HPDE6-E6E7 (cell line): ENCODE measurements around the gene ATP1B2.
"Not testable (repeated sequence)": the region's sequence is repeated elsewhere in the genome, so short reads cannot be mapped to it uniquely, and the experiment has no call there.

ENCODE experiments used
- DNase-seq: peaks from one replicate; pipeline ENCODE4 v3.0.0; 2011; ENCODE audit warnings: missing footprints; ENCODE audit errors: extremely low spot score

ATP1B2 gene

DNA sequence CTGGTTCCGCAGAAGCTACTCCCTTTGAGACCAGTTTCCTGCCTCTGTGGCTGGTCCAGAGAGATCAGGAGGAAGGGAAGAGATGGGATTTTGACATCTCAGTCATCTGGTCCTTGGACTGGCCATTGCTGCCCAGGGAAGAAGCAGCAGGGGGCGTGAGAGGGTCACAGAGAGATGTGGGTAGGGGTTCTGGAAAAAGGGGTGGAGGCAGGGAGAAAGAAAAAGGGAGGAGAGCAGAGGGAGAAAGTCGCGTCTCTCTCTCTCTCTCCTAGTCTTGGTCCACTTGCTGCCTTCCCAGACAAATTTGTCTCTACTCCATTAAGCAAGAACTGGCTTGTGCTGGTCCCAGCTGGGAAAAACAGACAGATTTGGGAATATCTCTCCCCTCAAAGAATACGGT, 16.3 kb upstream of the ATP1B2 start:
- no peak for DNase-seq

DNA sequence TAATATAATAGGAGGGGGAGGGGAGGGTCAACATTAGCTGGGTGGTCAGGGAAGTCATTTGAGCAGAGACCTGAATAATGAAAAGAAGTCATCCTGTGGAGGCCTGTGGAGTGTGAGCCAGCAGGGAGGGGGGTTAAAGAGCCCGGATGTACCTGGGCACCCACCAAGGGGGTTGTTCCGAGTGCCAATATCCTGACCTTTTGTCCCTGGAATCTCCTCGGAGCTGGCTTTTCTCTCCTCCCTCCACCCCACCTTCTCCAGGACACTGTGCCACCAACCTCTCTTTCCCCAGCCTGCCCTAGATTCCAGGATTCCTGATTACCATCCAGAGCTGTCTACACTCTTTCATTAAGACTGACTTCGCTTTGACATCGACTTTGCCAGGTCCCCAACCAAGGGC, 14.6 kb upstream of the ATP1B2 start:
- no peak for DNase-seq

DNA sequence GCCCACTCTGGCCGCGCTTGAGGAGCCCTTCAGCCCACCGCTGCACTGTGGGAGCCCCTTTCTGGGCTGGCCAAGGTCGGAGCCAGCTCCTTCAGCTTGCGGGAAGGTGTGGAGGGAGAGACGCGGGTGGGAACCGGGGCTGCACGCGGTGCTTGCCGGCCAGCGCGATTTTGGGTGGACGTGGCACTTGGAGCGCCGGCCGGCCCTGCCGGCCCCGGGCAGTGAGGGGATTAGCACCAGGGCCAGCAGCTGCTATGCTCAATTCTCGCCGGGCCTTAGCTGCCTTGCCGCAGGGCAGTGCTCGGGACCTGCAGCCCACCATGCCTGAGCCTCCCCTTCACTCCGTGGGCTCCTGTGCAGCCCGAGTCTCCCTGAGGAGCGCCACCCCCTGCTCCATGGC, 9.9 kb upstream of the ATP1B2 start:
- DNase-seq: no peak

DNA sequence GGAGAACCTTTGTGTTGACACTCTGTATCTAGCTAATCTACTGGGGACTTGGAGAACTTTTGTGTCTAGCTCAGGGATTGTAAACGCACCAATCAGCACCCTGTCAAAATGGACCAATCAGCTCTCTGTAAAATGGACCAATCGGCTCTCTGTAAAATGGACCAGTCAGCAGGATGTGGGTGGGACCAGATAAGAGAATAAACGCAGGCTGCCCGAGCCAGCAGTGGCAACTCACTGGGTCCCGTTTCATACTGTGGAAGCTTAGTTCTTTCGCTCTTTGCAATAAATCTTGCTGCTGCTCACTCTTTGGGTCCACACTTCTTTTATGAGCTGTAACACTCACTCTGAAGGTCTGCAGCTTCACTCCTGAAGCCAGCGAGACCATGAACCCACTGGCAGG, 9.1 kb upstream of the ATP1B2 start:
- DNase-seq: not testable (repeated sequence)

DNA sequence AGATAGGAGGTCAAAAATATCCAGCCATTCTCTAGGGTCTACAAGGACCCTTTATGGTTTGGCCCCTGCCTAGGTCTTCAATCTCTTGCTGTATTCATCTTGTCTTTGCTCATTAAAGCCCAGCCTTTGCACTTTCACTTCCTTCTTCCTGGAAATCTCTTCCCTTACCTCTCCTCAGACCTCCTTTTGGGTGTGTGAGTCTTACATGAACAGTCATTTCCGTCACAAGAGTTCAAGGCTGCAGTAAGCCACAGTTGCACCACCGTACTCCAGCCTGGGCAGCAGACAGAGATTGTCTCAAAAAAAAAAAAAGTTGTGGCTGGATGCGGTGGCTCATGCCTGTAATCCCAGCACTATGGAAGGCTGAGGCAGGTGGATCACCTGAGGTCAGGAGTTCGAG, 6.0 kb upstream of the ATP1B2 start:
- no peak for DNase-seq

DNA sequence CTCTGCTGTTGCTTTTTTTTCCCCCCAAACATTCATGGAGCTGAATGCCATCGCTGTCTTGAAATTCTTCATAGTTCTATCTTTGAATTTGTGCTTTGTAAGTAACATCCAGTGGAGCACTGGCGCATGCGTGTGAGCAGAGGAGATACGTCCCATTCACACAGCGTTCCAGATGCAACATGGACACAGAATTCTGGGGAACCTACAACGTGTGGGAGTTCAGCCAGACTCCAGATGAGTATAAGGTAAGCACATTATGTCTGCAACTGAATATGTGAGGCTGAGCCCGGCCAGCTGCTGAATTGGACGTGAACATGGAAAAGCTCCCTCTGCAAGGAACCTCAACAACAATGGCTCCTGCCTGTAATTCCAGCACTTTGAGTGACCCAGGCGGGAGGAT, 4.3 kb upstream of the ATP1B2 start:
- no peak for DNase-seq

DNA sequence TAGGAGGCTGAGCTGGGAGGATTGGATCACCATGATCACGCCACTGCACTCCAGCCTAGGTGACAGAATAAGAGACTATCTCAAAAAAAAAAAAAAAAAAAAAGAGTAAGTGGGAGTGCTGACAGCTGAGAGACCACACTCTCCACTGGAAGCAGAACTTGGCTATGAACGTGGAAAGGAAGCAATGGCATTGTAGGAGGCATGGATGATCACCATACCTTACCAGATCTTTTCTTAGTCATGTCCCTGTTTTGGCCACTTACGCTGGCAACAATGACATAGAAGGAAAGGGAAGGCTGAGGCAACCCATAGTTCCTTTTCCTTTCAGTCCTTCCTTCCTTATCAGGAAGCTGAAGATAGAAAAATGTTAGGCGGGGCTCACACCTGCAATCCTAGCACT, 3.7 kb upstream of the ATP1B2 start:
- no peak for DNase-seq

DNA sequence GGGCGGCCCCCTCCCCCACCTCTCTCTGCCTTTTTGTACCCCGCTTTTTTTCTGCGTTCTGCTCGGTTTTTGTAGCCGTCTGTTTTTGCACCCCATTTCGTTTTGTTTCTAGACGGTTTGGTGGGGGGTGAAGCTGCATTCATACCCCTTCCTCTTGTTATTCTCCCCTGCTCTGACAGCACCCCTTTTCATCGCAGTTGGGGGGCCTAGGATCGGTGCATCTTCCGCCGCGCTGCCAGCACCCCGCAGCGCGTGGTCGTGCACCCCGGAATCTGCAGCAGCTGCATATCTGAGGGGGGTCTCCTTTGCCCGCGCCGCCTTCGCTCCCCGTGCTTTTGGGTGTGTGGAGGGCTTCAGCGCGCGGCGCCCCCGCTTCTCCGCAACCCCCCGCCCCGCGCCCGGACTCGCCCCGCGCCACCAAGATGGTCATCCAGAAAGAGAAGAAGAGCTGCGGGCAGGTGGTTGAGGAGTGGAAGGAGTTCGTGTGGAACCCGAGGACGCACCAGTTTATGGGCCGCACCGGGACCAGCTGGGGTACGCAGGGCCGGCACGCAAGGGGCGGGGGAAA, 455 bp downstream of the ATP1B2 start:
- DNase-seq: no peak

DNA sequence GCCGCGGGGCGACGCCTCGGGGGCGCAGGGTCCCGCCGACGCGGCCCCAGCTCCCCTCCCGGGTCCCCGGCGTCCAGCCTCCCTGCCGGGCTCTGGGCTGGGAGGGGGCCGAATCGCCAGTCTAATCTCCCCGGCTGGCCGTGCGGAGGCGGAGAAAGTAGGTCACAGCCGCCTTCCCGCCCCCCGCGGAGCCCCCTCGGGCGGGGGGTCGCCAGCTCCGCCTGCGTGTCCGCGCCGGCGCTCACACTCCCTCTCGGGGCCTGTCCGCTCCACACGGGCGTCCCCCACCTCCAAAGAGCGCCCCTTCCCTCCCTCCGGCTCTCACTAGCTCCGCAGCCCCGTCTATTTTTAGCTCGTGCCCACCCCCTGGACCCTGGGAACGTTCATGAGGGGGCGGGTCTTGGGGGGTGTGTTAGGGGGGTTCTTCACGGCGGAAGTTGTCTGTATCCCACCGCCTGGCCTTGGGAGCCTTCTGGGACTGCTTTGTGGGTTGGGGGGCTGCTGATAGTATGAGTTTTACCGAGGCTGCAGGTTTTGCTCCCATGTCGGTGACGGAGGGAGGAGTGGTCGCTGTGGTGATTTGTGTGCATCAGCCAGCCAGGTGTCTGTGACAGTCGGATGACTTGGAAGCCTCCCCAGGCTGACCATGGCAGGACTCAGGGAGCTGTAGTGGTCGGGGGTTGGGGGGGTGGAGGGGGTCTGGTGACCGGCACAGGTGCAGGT, 1.1 kb downstream of the ATP1B2 start:
- no peak for DNase-seq

DNA sequence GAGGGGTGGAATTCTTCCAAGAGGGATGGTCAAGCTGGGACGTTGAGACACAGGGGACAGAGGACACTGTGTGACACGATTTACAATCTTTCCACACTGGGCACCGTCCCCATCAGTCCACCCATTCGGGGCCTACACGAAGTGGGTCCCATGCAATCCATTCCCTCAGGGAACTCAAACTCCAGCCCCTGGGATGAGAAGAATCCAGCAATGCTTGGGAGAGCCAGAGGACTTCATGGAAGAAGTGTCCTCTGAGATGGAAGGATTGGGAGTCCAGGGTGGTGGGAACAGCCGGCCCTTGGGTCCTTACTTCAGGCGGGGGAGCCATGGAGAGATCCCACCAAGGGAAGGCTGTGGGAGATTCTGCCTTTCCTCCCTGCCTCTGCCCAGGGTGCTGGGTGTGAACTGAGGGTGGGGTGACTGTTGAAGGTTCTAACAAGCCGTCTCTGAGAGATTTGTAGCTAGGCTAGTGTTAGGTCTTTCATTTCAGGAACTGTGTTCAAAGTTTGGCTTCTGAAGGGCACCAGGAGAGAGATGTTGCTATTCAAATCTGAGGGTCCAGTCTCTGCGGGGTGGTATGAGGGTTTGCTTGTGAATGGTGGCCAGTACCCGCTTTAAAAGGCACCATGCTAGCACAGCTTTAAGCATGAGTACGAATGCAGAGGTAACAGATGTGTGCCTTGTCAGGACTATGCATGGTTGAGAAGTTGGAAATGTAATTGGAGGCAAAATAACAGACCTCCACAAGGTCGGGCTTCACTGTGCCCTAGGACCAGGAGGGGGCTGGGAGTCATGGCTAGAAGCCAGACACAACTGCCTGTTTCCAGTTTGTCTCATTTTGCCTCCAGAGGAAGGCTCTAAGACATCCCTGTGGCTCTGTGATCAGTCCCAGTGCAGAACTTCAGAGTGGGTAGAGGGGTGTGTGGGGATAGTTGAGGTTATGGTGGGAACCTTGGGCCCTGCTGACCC, 1.9 kb downstream of the ATP1B2 start:
- DNase-seq: no peak

DNA sequence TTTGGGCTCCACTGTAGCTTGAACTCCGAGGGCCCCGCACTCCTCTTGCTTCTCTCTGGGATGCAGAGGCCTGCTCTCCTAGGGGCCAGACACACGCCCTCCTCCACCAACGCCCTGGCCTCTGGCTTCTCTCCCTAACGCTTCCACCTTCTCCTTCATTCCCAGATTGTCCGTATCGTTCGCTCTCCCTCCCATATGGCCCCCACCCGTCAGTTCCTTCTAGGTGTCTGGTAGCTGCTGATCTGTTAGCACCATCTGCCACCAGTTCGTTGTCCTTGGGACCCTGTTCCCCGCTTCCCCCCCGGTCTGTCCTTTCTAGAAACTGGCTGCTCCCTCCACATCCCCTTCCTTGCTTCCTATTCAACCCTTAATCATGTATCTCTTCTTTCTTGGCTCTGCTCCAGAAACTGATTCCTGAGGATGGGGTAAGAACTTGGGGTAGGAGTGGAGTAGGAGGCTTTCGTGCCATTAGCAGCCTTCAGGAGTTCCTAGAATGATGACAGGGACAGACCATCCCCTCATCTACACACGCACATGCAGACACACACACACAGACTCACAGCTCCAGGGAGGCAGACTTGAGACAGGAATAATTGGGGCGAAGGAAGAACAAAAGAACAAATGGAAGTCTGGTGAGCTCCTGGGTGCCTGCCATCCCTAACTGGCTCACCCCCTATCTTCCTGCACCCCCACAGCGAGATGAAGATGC, 4.3 kb downstream of the ATP1B2 start:
- no peak for DNase-seq

DNA sequence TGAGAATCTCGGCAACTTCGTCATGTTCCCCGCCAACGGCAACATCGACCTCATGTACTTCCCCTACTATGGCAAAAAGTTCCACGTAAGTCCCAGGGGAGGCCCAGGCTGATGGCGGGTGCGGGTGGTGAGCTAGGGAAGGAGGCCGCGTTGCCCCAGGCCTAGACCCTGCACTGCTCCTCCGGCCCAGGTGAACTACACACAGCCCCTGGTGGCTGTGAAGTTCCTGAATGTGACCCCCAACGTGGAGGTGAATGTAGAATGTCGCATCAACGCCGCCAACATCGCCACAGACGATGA, 4.8 kb downstream of the ATP1B2 start:
- no peak for DNase-seq

DNA sequence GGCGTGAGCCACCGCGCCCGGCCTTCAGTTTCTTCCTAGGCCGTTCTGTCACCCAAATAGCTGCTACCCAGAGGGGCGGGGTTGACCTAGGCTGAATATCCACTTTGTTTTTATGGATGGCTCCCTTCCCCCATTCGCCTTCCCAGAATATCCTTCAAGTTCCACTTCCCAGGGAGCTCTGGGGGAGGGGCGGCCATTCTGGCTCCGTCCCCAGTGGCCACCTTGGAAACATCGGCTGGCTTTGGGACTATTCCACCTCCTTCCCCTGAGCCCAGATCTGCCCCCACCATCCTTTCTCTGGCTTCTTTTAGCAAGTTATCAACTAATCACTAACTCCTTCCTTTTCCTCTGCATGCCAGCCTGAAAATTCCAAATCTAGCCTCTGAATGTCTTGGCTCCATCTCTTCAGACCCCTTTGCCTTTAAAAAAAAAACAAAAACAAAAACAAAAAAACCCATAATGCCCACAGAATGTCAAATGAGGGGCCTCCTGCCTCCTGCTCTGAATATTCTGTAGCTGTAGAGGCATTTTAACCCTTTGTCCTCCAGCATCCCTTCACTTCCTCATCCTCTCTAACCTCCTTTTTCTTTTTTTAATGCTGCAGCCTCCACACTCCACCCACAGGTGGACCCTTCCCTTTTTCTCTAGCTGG, 6.4 kb downstream of the ATP1B2 start:
- DNase-seq: no peak

DNA sequence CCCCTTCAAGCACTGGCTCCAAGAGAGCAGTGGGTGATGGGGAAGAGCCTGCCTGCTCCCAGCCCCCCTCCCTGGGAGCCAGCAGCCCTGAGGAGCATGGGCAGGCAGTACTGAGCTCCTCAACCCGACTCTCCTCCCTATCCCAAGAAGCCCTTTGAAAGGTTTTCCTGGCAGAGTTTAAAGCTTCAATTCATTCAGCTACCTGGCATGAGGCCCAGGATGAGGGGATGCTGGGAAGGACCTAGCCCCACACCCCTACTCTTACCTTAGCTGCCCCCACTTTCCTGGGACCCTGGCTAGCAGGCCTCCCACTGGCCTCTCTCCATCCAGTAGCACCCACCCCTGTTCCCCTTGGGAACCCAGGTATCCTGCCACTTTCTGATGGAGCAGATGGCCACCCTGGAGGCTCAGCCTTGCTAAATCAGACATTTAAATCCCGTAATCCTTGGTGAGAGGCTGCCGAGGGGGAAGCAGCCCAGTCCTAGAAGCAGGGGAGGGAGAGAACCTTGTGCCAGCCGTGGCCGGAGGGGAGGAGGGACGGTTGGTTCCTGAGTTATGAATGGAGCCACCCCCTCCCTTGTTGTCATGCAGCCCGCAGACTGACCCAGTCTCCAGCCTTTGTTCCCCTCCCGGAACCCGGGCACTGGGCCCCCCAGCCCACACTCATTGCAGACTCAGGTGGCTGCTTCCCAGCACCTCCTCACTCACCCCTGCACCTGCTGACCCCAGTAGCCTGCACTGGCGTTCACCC, 17.1 kb downstream of the ATP1B2 start:
- no peak for DNase-seq

DNA sequence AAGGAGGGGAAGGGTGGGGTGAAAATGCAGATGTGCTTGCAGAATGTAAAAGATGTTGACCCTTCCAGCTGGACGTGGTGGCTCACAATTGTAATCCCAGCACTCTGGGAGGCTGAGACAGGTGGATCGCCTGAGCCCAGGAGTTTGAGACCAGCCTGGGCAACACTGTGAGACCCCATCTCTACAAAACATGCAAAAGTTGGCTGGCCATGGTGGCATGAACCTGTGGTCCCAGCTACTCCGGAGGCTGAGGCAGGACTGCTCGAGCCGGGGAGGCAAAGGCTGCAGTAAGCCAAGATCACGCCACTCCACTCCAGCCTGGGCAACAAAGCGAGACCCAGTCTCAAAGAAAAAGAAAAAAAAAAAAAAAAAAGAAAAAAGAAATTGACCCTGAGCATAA, 17.8 kb downstream of the ATP1B2 start:
- DNase-seq: no peak

DNA sequence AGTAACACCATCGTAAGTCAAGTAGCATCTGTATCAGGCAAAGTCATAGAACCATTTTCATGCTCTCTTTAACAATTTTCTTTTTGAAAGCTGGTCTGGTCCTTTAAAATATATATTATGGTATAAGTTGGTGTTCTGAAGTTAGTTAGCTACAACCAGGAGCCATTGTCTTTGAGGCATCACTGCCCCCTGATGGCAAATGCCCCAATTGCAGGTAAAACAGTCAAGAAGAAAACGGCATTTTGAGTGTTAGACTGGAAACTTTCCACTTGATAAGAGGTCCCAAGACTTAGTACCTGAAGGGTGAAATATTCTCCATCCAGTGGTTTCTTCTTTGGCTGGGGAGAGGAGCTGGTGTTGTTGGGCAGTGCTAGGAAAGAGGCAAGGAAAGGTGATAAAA, 22.5 kb downstream of the ATP1B2 start:
- no peak for DNase-seq

DNA sequence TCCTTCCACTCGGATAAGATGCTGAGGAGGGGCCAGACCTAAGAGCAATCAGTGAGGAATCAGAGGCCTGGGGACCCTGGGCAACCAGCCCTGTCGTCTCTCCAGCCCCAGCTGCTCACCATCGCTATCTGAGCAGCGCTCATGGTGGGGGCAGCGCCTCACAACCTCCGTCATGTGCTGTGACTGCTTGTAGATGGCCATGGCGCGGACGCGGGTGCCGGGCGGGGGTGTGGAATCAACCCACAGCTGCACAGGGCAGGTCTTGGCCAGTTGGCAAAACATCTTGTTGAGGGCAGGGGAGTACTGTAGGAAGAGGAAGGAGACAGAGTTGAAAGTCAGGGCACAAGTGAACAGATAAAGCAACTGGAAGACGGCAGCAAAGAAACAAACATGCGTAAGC, 24.2 kb downstream of the ATP1B2 start:
- DNase-seq: no peak

DNA sequence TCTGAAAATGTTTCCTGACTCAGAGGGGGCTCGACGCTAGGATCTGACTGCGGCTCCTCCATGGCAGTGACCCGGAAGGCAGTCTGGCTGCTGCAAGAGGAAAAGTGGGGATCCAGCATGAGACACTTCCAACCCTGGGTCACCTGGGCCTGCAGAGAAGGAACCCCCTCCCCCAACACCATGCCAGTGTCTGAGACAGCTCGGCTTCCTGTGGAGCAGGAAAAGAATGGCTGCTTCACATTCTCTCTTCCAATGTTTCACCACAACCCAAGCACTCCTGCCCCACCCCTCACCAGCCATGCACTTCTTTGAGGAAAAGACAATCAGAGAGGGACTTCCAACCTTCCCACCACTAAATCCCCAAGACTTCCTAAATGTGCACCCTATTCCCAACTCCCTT, 25.8 kb downstream of the ATP1B2 start:
- no peak for DNase-seq

DNA sequence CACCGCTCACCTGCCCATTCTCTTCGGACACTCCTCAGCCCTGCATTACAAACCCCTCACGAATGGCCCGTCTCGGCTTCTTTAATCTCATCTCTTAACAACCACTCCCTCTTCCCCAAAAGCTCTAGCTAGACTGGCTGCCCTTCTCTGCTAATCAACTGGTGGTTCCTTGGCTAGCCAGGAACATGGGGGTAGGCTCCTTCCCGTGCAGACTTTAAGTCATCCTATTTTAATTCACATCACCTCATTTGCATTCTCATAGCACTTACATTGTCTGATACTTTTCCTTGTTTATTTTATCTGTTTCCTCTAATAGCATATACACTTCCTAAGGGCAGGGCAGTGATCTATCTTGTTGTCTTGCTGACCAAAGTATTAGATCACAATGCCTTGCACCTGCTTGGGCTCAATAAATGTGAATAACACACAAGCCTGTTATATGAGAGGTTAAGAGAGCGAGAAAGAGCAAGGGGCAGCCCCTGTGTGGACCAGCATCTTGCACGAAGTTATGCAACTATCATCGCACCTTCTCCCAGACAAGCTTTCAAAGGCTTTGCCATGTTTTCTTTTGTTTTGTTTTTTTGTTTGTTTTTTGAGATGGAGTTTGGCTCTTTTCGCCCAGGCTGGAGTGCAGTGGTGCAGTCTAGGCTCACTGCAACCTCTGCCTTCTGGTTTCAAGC, 26.8 kb downstream of the ATP1B2 start:
- DNase-seq: no peak

DNA sequence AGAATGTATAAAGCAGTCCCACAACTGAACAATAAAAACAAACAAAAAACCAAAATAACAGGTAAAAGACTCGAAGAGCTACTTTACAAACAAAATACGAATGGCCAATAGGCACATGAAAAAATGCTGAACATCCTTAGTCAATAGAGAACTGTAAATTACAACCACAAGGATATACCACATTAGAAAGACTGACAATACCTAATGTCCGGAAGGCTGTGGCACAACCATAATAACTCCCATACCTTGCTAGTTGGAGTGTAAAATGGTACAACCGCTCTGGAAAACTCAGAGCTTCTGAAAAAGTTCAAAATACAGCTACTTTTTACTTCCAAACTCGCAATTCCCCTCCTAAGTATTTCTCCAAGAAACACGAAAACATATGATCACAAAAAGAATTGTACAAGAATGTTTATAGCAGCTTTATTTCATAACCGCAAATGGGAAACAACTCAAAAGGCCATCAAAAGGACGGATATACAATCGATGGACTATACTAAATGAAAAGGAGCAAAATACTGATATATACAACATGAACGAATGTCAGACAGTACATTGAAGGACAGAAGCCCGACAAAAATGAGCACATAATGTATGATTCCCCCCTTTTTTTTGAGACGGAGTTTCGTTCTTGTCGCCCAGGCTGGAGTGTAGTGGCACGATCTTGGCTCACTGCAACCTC, 34.3 kb downstream of the ATP1B2 start:
- DNase-seq: no peak
